HG02885 (cell line): Measurements from ENCODE around the gene TENM3.
A peak's percentile ranks its signal among the peaks of the same experiment; 100 is the strongest.

Experiments used
- ATAC-seq: cut with Tn5 transposase; IDR thresholded peaks from one replicate; pipeline ENCODE4 v1.9.1; 2021; ENCODE audit warnings: mild to moderate bottlenecking; ENCODE audit not compliant: unreplicated experiment, poor library complexity

TENM3 gene

GRCh38 chr4:182491719-182492118 lies 248.5 kb downstream of the TENM3 start:
- no peak for ATAC-seq

- ATAC-seq = peak; percentile 72
Measured at GRCh38 chr4:182492423-182492822, 249.2 kb downstream of the TENM3 start.

GRCh38 chr4:182493377-182493776 lies 250.2 kb downstream of the TENM3 start:
- ATAC-seq = no peak

GRCh38 chr4:182494103-182494502 lies 250.9 kb downstream of the TENM3 start:
- ATAC-seq = peak; percentile 56

GRCh38 chr4:182495031-182495430 lies 251.8 kb downstream of the TENM3 start:
- ATAC-seq = no peak

- no peak for ATAC-seq
Measured at GRCh38 chr4:182495645-182496385, 252.6 kb downstream of the TENM3 start.

- no peak for ATAC-seq
Measured at GRCh38 chr4:182496408-182496807, 253.2 kb downstream of the TENM3 start.

- no peak for ATAC-seq
Measured at GRCh38 chr4:182502064-182502463, 258.9 kb downstream of the TENM3 start.

- ATAC-seq = no peak
Measured at GRCh38 chr4:182504463-182504862, 261.3 kb downstream of the TENM3 start.

GRCh38 chr4:182507805-182508204 lies 264.6 kb downstream of the TENM3 start:
- no peak for ATAC-seq

- no peak for ATAC-seq
Measured at GRCh38 chr4:182510836-182511235, 267.6 kb downstream of the TENM3 start.

GRCh38 chr4:182513587-182514291 lies 270.5 kb downstream of the TENM3 start:
- peak; percentile 60 for ATAC-seq

GRCh38 chr4:182518421-182518820 lies 275.2 kb downstream of the TENM3 start:
- peak; percentile 39 for ATAC-seq

- no peak for ATAC-seq
Measured at GRCh38 chr4:182519528-182519927, 276.3 kb downstream of the TENM3 start.

- ATAC-seq = no peak
Measured at GRCh38 chr4:182521011-182521410, 277.8 kb downstream of the TENM3 start.

GRCh38 chr4:182528819-182529218 lies 285.6 kb downstream of the TENM3 start:
- ATAC-seq = no peak

GRCh38 chr4:182530451-182530850 lies 287.2 kb downstream of the TENM3 start:
- ATAC-seq = no peak

- ATAC-seq = no peak
Measured at GRCh38 chr4:182531555-182532162, 288.5 kb downstream of the TENM3 start.

- ATAC-seq = no peak
Measured at GRCh38 chr4:182532441-182532840, 289.2 kb downstream of the TENM3 start.

- ATAC-seq = no peak
Measured at GRCh38 chr4:182533964-182534363, 290.8 kb downstream of the TENM3 start.

- no peak for ATAC-seq
Measured at GRCh38 chr4:182536221-182536811, 293.1 kb downstream of the TENM3 start.
